HG02852 (cell line): Measurements from ENCODE around the gene TBC1D13.
A peak's percentile ranks its signal among the peaks of the same experiment; 100 is the strongest.

Source experiments
- ATAC-seq: cut with Tn5 transposase; IDR thresholded peaks from one replicate; pipeline ENCODE4 v1.9.1; 2021; ENCODE audit warnings: mild to moderate bottlenecking, moderate library complexity; ENCODE audit not compliant: unreplicated experiment

The TBC1D13 gene

GRCh38 chr9:128820665-128821583 is 33.9 kb downstream of the TBC1D13 start:
- no peak for ATAC-seq

- ATAC-seq, result no peak
Measured at GRCh38 chr9:128821584-128822406, 34.7 kb downstream of the TBC1D13 start.

GRCh38 chr9:128822407-128823042 is 35.5 kb downstream of the TBC1D13 start:
- ATAC-seq, result no peak

- no peak for ATAC-seq
Measured at GRCh38 chr9:128823362-128823902, 36.4 kb downstream of the TBC1D13 start.

GRCh38 chr9:128823903-128824406 is 36.9 kb downstream of the TBC1D13 start:
- ATAC-seq, result no peak

- ATAC-seq, result no peak
Measured at GRCh38 chr9:128824911-128825310, 37.9 kb downstream of the TBC1D13 start.

- ATAC-seq, result no peak
Measured at GRCh38 chr9:128825923-128826700, 39.1 kb downstream of the TBC1D13 start.

GRCh38 chr9:128828267-128828666 is 41.2 kb downstream of the TBC1D13 start:
- ATAC-seq, result no peak

GRCh38 chr9:128828719-128829452 is 41.8 kb downstream of the TBC1D13 start:
- peak; percentile 3 for ATAC-seq

- peak; percentile 98 for ATAC-seq
Measured at GRCh38 chr9:128829477-128830251, 42.6 kb downstream of the TBC1D13 start, which contains the start of gene SPOUT1. Gene SPOUT1 (minus strand): TSS chr9:128829794. CDS start chr9:128829780, 14 bp downstream.

GRCh38 chr9:128833696-128834095 is 46.6 kb downstream of the TBC1D13 start:
- no peak for ATAC-seq

- ATAC-seq, result no peak
Measured at GRCh38 chr9:128835246-128836210, 48.5 kb downstream of the TBC1D13 start.

- ATAC-seq, result no peak
Measured at GRCh38 chr9:128836509-128837145, 49.6 kb downstream of the TBC1D13 start.

GRCh38 chr9:128838338-128838737 is 51.3 kb downstream of the TBC1D13 start:
- ATAC-seq, result no peak

- ATAC-seq, result no peak
Measured at GRCh38 chr9:128840524-128840923, 53.5 kb downstream of the TBC1D13 start.

GRCh38 chr9:128841694-128842492 is 54.8 kb downstream of the TBC1D13 start:
- ATAC-seq, result no peak
